Upper lobe of left lung (tissue), 6 donors: ENCODE results near the gene CDH26. TPM values are rescaled to one million over a fixed set of nuclear protein-coding genes. Genes with fewer than 3 reads are reported as not detected.
"Not testable (repeated sequence)": the region's sequence is repeated elsewhere in the genome, so short reads cannot be mapped to it uniquely, and the experiment has no call there.

Experiments
- ATAC-seq, 2 donors: fragments of 200-7000 bp; cut with Tn5 transposase; one replicate each; pipeline ENCODE4 v1.9.1; 2022; ENCODE audit warnings: mild to moderate bottlenecking in 2 of 2, moderate library complexity in 2 of 2; ENCODE audit not compliant: low FRiP score in 2 of 2
- DNase-seq, 2 donors: peaks; one replicate each; pipeline ENCODE4 v3.0.0-alpha.2; 2019 to 2020
- H3K27ac ChIP-seq, 4 donors: fragments of 200-600 bp; sonication (generic); one replicate each; pipeline ENCODE4 v1.5.1; 2016 to 2019
- H3K27me3 ChIP-seq, 4 donors: fragments of 200-600 bp; sonication (generic); one replicate each; pipeline ENCODE4 v1.5.1; 2017 to 2019
- H3K36me3 ChIP-seq, 4 donors: fragments of 200-600 bp; sonication (generic); one replicate each; pipeline ENCODE4 v1.5.1; 2016 to 2019
- H3K4me1 ChIP-seq, 4 donors: fragments of 200-600 bp; sonication (generic); one replicate each; pipeline ENCODE4 v1.5.1; 2018 to 2019
- H3K4me3 ChIP-seq, 4 donors: fragments of 200-600 bp; sonication (generic); one replicate each; pipeline ENCODE4 v1.5.1; 2017 to 2019; ENCODE audit warnings: mild to moderate bottlenecking in 2 of 4, moderate library complexity in 1 of 4
- H3K9me3 ChIP-seq, 4 donors: fragments of 200-600 bp; sonication (generic); one replicate each; pipeline ENCODE4 v1.5.1; 2018 to 2019
- EP300 ChIP-seq, 4 donors: sonication (generic); formaldehyde crosslinking; IDR thresholded peaks; one replicate each; pipeline ENCODE4 v1.5.1; 2017; ENCODE audit warnings: antibody characterized with exemption in 4 of 4, control low read depth in 2 of 4
- POLR2A ChIP-seq, 4 donors: fragments of 450-650 bp; IDR thresholded peaks; one replicate each; pipeline ENCODE4 v1.5.1; 2016 to 2017; ENCODE audit warnings: antibody characterized with exemption in 4 of 4, mild to moderate bottlenecking in 2 of 4
- POLR2AphosphoS5 ChIP-seq, 2 donors: sonication (generic); formaldehyde crosslinking; IDR thresholded peaks; one replicate each; pipeline ENCODE4 v1.5.1; 2017; ENCODE audit warnings: antibody characterized with exemption in 2 of 2
- WGBS, 2 donors: methylation state at CpG; one replicate each; pipeline ENCODE4 v1.1.5; 2017 to 2018; 5-methylcytosine and 5-hydroxymethylcytosine counted together
- total RNA-seq, 6 donors: library from RNA; depleted of rRNA in 4 of 6; stranded (reverse); fragments of >200 nt in 4 of 6; gene quantifications; one replicate each; pipeline versions ENCODE4 v1.1.0 to v1.2.1, GENCODE V29; 2016 to 2021
- TF ChIP-seq, protein P1 (sequence below), 6 experiments: fragments of 450-650 bp in 4 of 6; fragments of 200-600 bp in 2 of 6; sonication (generic) in 2 of 6; IDR thresholded peaks; one replicate each; pipeline ENCODE4 v1.5.1; 2016 to 2019; ENCODE audit warnings: antibody characterized with exemption in 6 of 6
- donor health status: DM: no; HTN: no; CAD: no; lungs with moderate emphysema.
- donor health status: DM: no; HTN: yes; CAD: no; lungs with severe emphysema.

CDH26 gene
- total RNA-seq, 6 donors from 2014 or later: 4.0 to 18.9 (median 11.1) TPM

DNA sequence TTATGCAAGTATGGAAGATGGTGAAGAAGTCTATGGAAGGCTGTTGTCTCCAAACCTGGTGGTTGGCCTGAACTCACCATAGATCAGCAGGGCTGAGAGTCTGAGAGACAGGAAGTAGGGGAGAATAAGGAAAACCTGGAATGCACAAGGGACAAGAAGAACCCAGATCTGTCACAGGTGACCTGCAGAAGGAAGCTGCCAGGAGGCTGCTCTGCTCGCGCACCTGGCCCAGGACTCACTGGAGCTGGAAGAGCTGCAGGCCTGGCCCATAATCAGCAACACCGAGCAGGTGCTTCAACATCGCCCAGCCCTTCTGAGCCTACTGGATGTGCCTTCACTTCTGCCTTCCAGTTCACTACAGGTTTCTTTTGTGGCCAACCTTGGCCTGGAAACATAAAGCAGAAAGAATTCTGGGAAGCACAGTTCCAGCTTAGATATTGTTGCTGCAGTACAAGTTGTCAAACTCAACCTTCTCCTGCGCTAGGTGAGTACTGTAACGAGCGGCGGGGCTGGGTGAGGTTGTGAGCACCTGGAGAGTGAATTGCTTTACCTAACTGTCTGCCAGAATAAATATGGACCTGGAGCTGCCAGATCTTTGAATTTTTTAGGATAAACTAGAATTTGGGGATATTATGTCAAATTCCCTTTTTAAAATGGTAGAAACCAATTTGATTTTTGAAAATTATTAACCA is 82.4 kb downstream of the CDH26 start:
- TF ChIP-seq POLR2A (IDR thresholded peaks at IDR 0.05) (no peak), EP300 (IDR thresholded peaks at IDR 0.05) (no peak), POLR2AphosphoS5 (IDR thresholded peaks at IDR 0.05) (no peak)
- TF ChIP-seq, protein P1, sequence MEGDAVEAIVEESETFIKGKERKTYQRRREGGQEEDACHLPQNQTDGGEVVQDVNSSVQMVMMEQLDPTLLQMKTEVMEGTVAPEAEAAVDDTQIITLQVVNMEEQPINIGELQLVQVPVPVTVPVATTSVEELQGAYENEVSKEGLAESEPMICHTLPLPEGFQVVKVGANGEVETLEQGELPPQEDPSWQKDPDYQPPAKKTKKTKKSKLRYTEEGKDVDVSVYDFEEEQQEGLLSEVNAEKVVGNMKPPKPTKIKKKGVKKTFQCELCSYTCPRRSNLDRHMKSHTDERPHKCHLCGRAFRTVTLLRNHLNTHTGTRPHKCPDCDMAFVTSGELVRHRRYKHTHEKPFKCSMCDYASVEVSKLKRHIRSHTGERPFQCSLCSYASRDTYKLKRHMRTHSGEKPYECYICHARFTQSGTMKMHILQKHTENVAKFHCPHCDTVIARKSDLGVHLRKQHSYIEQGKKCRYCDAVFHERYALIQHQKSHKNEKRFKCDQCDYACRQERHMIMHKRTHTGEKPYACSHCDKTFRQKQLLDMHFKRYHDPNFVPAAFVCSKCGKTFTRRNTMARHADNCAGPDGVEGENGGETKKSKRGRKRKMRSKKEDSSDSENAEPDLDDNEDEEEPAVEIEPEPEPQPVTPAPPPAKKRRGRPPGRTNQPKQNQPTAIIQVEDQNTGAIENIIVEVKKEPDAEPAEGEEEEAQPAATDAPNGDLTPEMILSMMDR (IDR thresholded peaks at IDR 0.05): no peak
- H3K27me3 ChIP-seq: no peaks in the 10 kb centered on the region
- WGBS, 2 donors: 95% methylated on average over 8 of the region's 8 CpGs; no CpG with 5 or more reads in 1 of the 2 donors
- no peaks in the 10 kb centered on the region for H3K4me1 ChIP-seq
- DNase-seq: peak in 1 of 2 donors; percentile 27
- H3K4me3 ChIP-seq: no peak overlapping the region
- no peak for ATAC-seq
- H3K9me3 ChIP-seq: no peaks in the 10 kb centered on the region
- no peak overlapping the region for H3K27ac ChIP-seq
- H3K36me3 ChIP-seq: no peaks in the 10 kb centered on the region

DNA sequence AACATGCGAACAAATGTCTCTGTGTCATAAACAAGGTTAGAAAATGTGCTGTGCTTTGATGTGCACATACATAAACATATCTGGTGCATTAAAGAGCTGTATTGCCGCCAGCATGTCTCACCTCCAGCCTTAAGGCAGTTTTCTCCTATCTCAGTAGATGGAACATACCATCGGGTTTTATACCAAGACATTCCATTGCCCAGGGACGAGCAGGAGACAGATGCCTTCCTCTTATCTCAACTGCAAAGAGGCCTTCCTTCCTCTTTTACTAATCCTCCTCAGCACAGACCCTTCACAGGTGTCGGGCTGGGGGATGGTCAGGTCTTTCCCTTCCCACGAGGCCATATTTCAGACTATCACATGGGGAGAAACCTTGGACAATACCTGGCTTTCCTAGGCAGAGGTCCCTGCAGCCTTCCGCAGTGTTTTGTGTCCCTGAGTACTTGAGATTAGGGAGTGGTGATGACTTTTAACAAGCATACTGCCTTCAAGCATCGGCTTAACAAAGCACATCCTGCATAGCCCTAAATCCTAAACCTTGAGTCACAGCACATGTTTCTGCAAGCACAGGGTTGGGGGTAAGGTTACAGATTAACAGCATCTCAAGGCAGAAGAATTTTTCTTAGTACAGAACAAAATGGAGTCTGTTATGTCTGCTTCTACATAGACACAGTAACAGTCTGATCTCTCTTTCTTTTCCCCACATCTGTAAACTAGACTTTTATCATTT is 83.4 kb downstream of the CDH26 start:
- not testable (repeated sequence) for H3K4me1 ChIP-seq, H3K27me3 ChIP-seq, DNase-seq, ATAC-seq, H3K36me3 ChIP-seq, H3K27ac ChIP-seq, H3K4me3 ChIP-seq, H3K9me3 ChIP-seq
- 30 to 34% methylated on average over 6 to 8 of the region's 8 CpGs for WGBS, 2 donors

DNA sequence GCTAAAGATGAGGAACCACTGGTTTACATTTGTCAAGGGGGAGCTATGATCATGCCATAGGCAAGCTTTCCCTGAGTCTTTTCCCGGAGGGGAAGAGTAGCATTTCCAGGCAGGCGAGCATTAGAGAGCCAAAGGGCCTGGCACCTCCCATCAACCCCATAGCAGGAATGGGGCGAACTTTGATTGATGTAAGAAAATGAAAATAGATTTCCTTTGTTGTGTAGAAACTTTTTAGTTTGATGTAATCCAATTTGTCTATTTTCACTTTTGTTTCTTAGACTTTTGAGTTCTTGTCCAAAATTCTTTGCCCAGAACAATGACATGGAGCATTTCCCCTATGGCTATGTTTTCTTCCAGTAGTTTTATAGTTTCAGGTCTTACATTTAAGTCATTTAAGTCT is 85.2 kb downstream of the CDH26 start:
- no peak for DNase-seq
- Histone ChIP-seq H3K4me3 (no peak overlapping the region), H3K4me1 (peaks cover 0 to 5% (median 1%) of the 10 kb centered on the region in 4 donors), H3K27ac (no peak overlapping the region), H3K27me3 (no peaks in the 10 kb centered on the region), H3K9me3 (no peaks in the 10 kb centered on the region), H3K36me3 (no peaks in the 10 kb centered on the region)
- TF ChIP-seq, protein P1 (IDR thresholded peaks at IDR 0.05): no peak
- TF ChIP-seq EP300 (IDR thresholded peaks at IDR 0.05) (no peak), POLR2A (IDR thresholded peaks at IDR 0.05) (no peak), POLR2AphosphoS5 (IDR thresholded peaks at IDR 0.05) (no peak)
- WGBS, 2 donors: 91 to 98% methylated on average over 3 of the region's 3 CpGs
- ATAC-seq: no peak

DNA sequence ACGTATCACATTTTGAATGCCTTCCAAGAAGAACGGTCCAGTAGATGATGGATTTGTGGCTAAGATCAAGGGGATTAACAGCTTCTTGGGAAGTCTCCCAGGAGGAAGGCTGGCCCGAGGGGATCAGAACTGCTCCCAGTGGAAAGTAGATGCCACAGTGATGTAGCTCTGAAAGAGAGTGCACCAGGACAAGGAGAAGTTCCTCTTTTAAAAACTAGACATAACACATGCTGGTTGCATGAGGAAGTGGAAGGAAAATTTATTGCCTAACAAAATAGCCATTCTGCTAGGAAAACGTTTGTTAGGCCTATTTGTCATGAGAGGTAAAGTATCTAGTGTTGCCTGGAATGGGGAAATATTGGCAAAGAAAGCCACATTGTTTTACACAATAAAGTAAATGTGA is 87.8 kb downstream of the CDH26 start:
- H3K4me1 ChIP-seq: peaks cover 0 to 5% (median 1%) of the 10 kb centered on the region in 4 donors
- no peaks in the 10 kb centered on the region for H3K9me3 ChIP-seq
- no peaks in the 10 kb centered on the region for H3K27me3 ChIP-seq
- 14 to 25% methylated on average over 4 of the region's 4 CpGs for WGBS, 2 donors
- no peaks in the 10 kb centered on the region for H3K36me3 ChIP-seq
- no peak overlapping the region for H3K4me3 ChIP-seq
- ATAC-seq: peak in 1 of 2 donors; percentile 71
- H3K27ac ChIP-seq: peak overlapping the region; percentile 49 to 80 (median 60)
- no peak for DNase-seq
- TF ChIP-seq EP300 (IDR thresholded peaks at IDR 0.05) (no peak), POLR2AphosphoS5 (IDR thresholded peaks at IDR 0.05) (no peak), POLR2A (IDR thresholded peaks at IDR 0.05) (no peak)
- TF ChIP-seq, protein P1 (IDR thresholded peaks at IDR 0.05): no peak

DNA sequence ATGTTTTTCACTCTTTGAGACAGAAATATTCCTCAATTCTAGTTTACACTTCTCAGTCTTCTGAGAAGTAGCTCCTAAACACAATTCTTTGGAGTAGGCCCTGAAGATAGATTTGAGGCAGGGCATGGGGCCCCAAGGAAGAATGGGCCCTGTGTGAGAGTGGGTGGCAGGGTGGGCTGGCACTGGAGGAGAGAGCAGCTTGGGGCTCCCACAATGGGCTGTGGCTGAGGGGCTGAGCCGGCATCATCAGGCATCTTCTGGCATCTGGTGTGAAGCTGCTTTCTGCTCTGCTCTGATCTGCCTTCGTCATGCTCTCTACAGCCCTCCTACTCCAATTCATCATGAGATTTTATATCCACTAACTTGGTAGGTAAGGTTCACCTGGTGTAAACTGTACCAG is 88.2 kb downstream of the CDH26 start:
- H3K27ac ChIP-seq: peak overlapping the region; percentile 49 to 80 (median 60)
- peaks cover 0 to 5% (median 1%) of the 10 kb centered on the region in 4 donors for H3K4me1 ChIP-seq
- no peak for TF ChIP-seq POLR2A (IDR thresholded peaks at IDR 0.05)
- TF ChIP-seq, protein P1 (IDR thresholded peaks at IDR 0.05): no peak
- TF ChIP-seq EP300 (IDR thresholded peaks at IDR 0.05): no peak
- no peak for TF ChIP-seq POLR2AphosphoS5 (IDR thresholded peaks at IDR 0.05)
- WGBS, 2 donors: 86 to 88% methylated on average over 2 of the region's 2 CpGs
- no peaks in the 10 kb centered on the region for H3K9me3 ChIP-seq
- no peak for ATAC-seq
- H3K27me3 ChIP-seq: no peaks in the 10 kb centered on the region
- no peak for DNase-seq
- H3K4me3 ChIP-seq: no peak overlapping the region
- no peaks in the 10 kb centered on the region for H3K36me3 ChIP-seq
